DOHH2 (cell line): ENCODE results near the gene CDK14.

Experiments
- H3F3A ChIP-seq: fragments of 200-600 bp; sonication (generic), shearing (Covaris generic); 2 replicates; pipeline ENCODE4 v1.6.0; 2016; ENCODE audit warnings: antibody characterized with exemption, mild to moderate bottlenecking; ENCODE audit not compliant: control insufficient read depth, insufficient read depth
- H3K27ac ChIP-seq: fragments of 200-600 bp; sonication (generic); 2 replicates; pipeline ENCODE4 v1.5.1; 2014; ENCODE audit warnings: low read depth, mild to moderate bottlenecking, low read length, moderate library complexity
- H3K27me3 ChIP-seq: fragments of 200-600 bp; sonication (generic); 2 replicates; pipeline ENCODE4 v1.6.1; 2014; ENCODE audit warnings: mild to moderate bottlenecking, low read length, mixed read lengths; ENCODE audit not compliant: control insufficient read depth
- H3K36me3 ChIP-seq: fragments of 200-600 bp; sonication (generic); 2 replicates; pipeline ENCODE4 v1.6.1; 2014; ENCODE audit warnings: mild to moderate bottlenecking, low read length, moderate library complexity, mixed read lengths; ENCODE audit not compliant: control insufficient read depth
- H3K4me1 ChIP-seq: fragments of 200-600 bp; sonication (generic); 2 replicates; pipeline ENCODE4 v1.6.1; 2014; ENCODE audit warnings: mild to moderate bottlenecking, low read length, mixed read lengths; ENCODE audit not compliant: control insufficient read depth
- H3K4me2 ChIP-seq: fragments of 200-600 bp; sonication (generic); 2 replicates; pipeline ENCODE4 v1.6.0; 2014; ENCODE audit warnings: mild to moderate bottlenecking, low read length, moderate library complexity
- H3K4me3 ChIP-seq: fragments of 200-600 bp; sonication (generic); 2 replicates; pipeline ENCODE4 v1.5.1; 2014; ENCODE audit warnings: mild to moderate bottlenecking, low read length, mixed read lengths
- H3K79me2 ChIP-seq: fragments of 200-600 bp; sonication (generic); 2 replicates; pipeline ENCODE4 v1.6.1; 2014; ENCODE audit warnings: mild to moderate bottlenecking, low read length, mixed read lengths; ENCODE audit not compliant: control insufficient read depth
- H3K9me2 ChIP-seq: fragments of 200-600 bp; sonication (generic); replicated peaks from 2 replicates; pipeline ENCODE4 v1.6.1; 2014; ENCODE audit warnings: mild to moderate bottlenecking, low read length, mixed read lengths; ENCODE audit not compliant: control insufficient read depth
- H3K9me3 ChIP-seq: fragments of 200-600 bp; sonication (generic); 2 replicates; pipeline ENCODE4 v1.6.1; 2014; ENCODE audit warnings: antibody characterized with exemption, low read length, mixed read lengths; ENCODE audit not compliant: control insufficient read depth, insufficient read depth
- H4K20me1 ChIP-seq: fragments of 200-600 bp; sonication (generic); 2 replicates; pipeline ENCODE4 v1.6.0; 2014; ENCODE audit warnings: low read depth, mild to moderate bottlenecking, antibody characterized with exemption, low read length, moderate library complexity; ENCODE audit not compliant: control insufficient read depth, insufficient read depth
- CTCF ChIP-seq: fragments of 200-600 bp; sonication (generic); IDR thresholded peaks from one replicate; pipeline ENCODE4 v1.5.1; 2014; ENCODE audit warnings: antibody characterized with exemption, mild to moderate bottlenecking, low read depth, low read length; ENCODE audit not compliant: poor library complexity, severe bottlenecking
- EZH2phosphoT487 ChIP-seq: fragments of 200-600 bp; sonication (generic); IDR thresholded peaks from 2 replicates; pipeline ENCODE4 v1.6.1; 2017; ENCODE audit warnings: borderline replicate concordance, mild to moderate bottlenecking, antibody characterized with exemption, low read length, moderate library complexity, mixed read lengths

The CDK14 gene

GRCh38 chr7:90835861-90836260, 239.7 kb downstream of the CDK14 start:
- H4K20me1 ChIP-seq, result no peaks in the 10 kb centered on the region
- no peak overlapping the region for H3K4me3 ChIP-seq
- TF ChIP-seq EZH2phosphoT487 (no peak), CTCF (no peak)

GRCh38 chr7:90836937-90837336, 240.8 kb downstream of the CDK14 start:
- Histone ChIP-seq H3K27me3 (no peaks in the 10 kb centered on the region), H3F3A (no peaks in the 10 kb centered on the region), H3K4me3 (no peak overlapping the region), H3K79me2 (peaks cover 40% of the 10 kb centered on the region), H3K9me3 (0 out of 2 replicates have a peak, but pooled peaks cover 3% of the 10 kb centered on the region), H3K4me1 (peaks cover 4% of the 10 kb centered on the region; the same call in 1 of the 2 replicates), H3K4me2 (no peak overlapping the region), H3K27ac (no peak overlapping the region), H3K36me3 (peaks cover 42% of the 10 kb centered on the region), H3K9me2 (no peaks in the 10 kb centered on the region), H4K20me1 (no peaks in the 10 kb centered on the region)
- TF ChIP-seq CTCF, result no peak
- TF ChIP-seq EZH2phosphoT487, result no peak

More at GRCh38 chr7:90835861-90836260, 239.7 kb downstream of the CDK14 start:
- no peaks in the 10 kb centered on the region for H3K27me3 ChIP-seq
- H3F3A ChIP-seq, result no peaks in the 10 kb centered on the region
- peaks cover 51% of the 10 kb centered on the region for H3K36me3 ChIP-seq
- H3K4me2 ChIP-seq, result no peak overlapping the region
- H3K9me2 ChIP-seq, result no peaks in the 10 kb centered on the region
- no peak overlapping the region for H3K27ac ChIP-seq
- peaks cover 42% of the 10 kb centered on the region for H3K79me2 ChIP-seq
- H3K4me1 ChIP-seq, result no peaks in the 10 kb centered on the region
- 0 out of 2 replicates have a peak, but pooled peaks cover 3% of the 10 kb centered on the region for H3K9me3 ChIP-seq

- TF ChIP-seq EZH2phosphoT487 (no peak), CTCF (peak; percentile 52)
- Histone ChIP-seq H3F3A (0 out of 2 replicates have a peak, but pooled peaks cover under 1% of the 10 kb centered on the region), H3K9me2 (no peaks in the 10 kb centered on the region), H4K20me1 (no peaks in the 10 kb centered on the region), H3K4me3 (no peak overlapping the region), H3K36me3 (peaks cover 38% of the 10 kb centered on the region), H3K4me2 (no peak overlapping the region), H3K4me1 (peaks cover 8% of the 10 kb centered on the region), H3K9me3 (0 out of 2 replicates have a peak, but pooled peaks cover 3% of the 10 kb centered on the region), H3K27me3 (no peaks in the 10 kb centered on the region), H3K79me2 (peaks cover 37% of the 10 kb centered on the region), H3K27ac (no peak overlapping the region)
Observed at GRCh38 chr7:90838799-90839198, 242.7 kb downstream of the CDK14 start.

- Histone ChIP-seq H3K4me3 (no peak overlapping the region), H3K4me2 (no peak overlapping the region), H3K9me3 (0 out of 2 replicates have a peak, but pooled peaks cover 3% of the 10 kb centered on the region), H3K36me3 (peaks cover 33% of the 10 kb centered on the region), H3K9me2 (no peaks in the 10 kb centered on the region), H3K27ac (no peak overlapping the region), H3K27me3 (no peaks in the 10 kb centered on the region), H3K79me2 (peaks cover 36% of the 10 kb centered on the region), H3K4me1 (peaks cover 8% of the 10 kb centered on the region), H3F3A (0 out of 2 replicates have a peak, but pooled peaks cover 3% of the 10 kb centered on the region), H4K20me1 (no peaks in the 10 kb centered on the region)
- no peak for TF ChIP-seq CTCF
- TF ChIP-seq EZH2phosphoT487, result no peak
Observed at GRCh38 chr7:90839316-90839715, 243.2 kb downstream of the CDK14 start.
